Activated naive CD8-positive, alpha-beta T cell treated with anti-CD3 and anti-CD28 coated beads, Interleukin-2, amount 10 ng/mL, durations not matched to agents 7 days and 5 days (primary cell): ENCODE measurements around the gene GALNT2. TPM values are rescaled to one million over a fixed set of nuclear protein-coding genes. Genes with fewer than 3 reads are reported as not detected.
A peak's percentile ranks its signal among the peaks of the same experiment; 100 is the strongest.

Experiments
- ATAC-seq: fragments of 150-1000 bp; cut with Tn5 transposase; one replicate; pipeline ENCODE4 v1.10.0; 2021; ENCODE audit warnings: low read depth, moderate library complexity
- POLR2A ChIA-PET: fragments of 350-600 bp; sonication (Branson Sonifier 250); formaldehyde crosslinking; loops from one replicate; lab custom pipeline; 2021; ENCODE audit warnings: antibody characterized with exemption; lab: Charles Lee
- DNase-seq: peaks from one replicate; pipeline ENCODE4 v3.0.0; 2021
- H3K27ac Mint-ChIP-seq: one replicate; pipeline ENCODE4 v1.8.0; 2022; ENCODE audit warnings: mild to moderate bottlenecking, mixed read lengths
- H3K27me3 Mint-ChIP-seq: one replicate; pipeline ENCODE4 v1.8.0; 2022; ENCODE audit warnings: mild to moderate bottlenecking, moderate library complexity, mixed read lengths
- H3K36me3 Mint-ChIP-seq: one replicate; pipeline ENCODE4 v1.8.0; 2021; ENCODE audit warnings: mild to moderate bottlenecking, mixed read lengths
- H3K4me1 Mint-ChIP-seq: one replicate; pipeline ENCODE4 v1.8.0; 2021; ENCODE audit warnings: mixed read lengths
- H3K4me3 Mint-ChIP-seq: one replicate; pipeline ENCODE4 v1.8.0; 2022; ENCODE audit warnings: mild to moderate bottlenecking, moderate library complexity, mixed read lengths
- H3K9me3 Mint-ChIP-seq: one replicate; pipeline ENCODE4 v1.8.0; 2021; ENCODE audit warnings: mixed read lengths
- total RNA-seq, 2 experiments: library from RNA; stranded (reverse); gene quantifications; one replicate each; pipeline ENCODE4 v1.2.3, GENCODE V29; 2021

GALNT2 gene
- total RNA-seq, 2 experiments from 2014 or later, result 25.3 to 29.0 TPM

GRCh38 chr1:230237805-230238204 is 170.8 kb downstream of the GALNT2 start:
- POLR2A ChIA-PET, result no interaction called here
- DNase-seq, result no peak

GRCh38 chr1:230240446-230241086 is 173.5 kb downstream of the GALNT2 start:
- Mint-ChIP-seq H3K27me3 (no peaks in the 10 kb centered on the region), H3K9me3 (no peaks in the 10 kb centered on the region), H3K36me3 (peaks cover 16% of the 10 kb centered on the region), H3K4me1 (peaks cover 12% of the 10 kb centered on the region), H3K4me3 (no peak overlapping the region), H3K27ac (no peak overlapping the region)
- ATAC-seq, result no peak
- DNase-seq, result no peak
- POLR2A ChIA-PET, result no interaction called here

More at GRCh38 chr1:230237805-230238204, 170.8 kb downstream of the GALNT2 start:
- no peak overlapping the region for H3K27ac Mint-ChIP-seq
- no peak for ATAC-seq
- peaks cover 15% of the 10 kb centered on the region for H3K36me3 Mint-ChIP-seq
- peaks cover 12% of the 10 kb centered on the region for H3K4me1 Mint-ChIP-seq
- H3K27me3 Mint-ChIP-seq, result no peaks in the 10 kb centered on the region
- no peaks in the 10 kb centered on the region for H3K9me3 Mint-ChIP-seq
- no peak overlapping the region for H3K4me3 Mint-ChIP-seq

GRCh38 chr1:230242326-230242725 is 175.3 kb downstream of the GALNT2 start:
- H3K27me3 Mint-ChIP-seq, result no peaks in the 10 kb centered on the region
- ATAC-seq (no peak), DNase-seq (no peak)
- POLR2A ChIA-PET, result no interaction called here
- H3K9me3 Mint-ChIP-seq, result no peaks in the 10 kb centered on the region
- H3K4me1 Mint-ChIP-seq, result peaks cover 20% of the 10 kb centered on the region
- no peak overlapping the region for H3K27ac Mint-ChIP-seq
- no peak overlapping the region for H3K4me3 Mint-ChIP-seq
- H3K36me3 Mint-ChIP-seq, result peaks cover 26% of the 10 kb centered on the region

GRCh38 chr1:230243146-230243545 is 176.1 kb downstream of the GALNT2 start:
- DNase-seq (no peak), ATAC-seq (no peak)
- peaks cover 24% of the 10 kb centered on the region for H3K36me3 Mint-ChIP-seq
- H3K27me3 Mint-ChIP-seq, result no peaks in the 10 kb centered on the region
- H3K4me3 Mint-ChIP-seq, result no peak overlapping the region
- no peaks in the 10 kb centered on the region for H3K9me3 Mint-ChIP-seq
- POLR2A ChIA-PET, result no interaction called here
- peaks cover 20% of the 10 kb centered on the region for H3K4me1 Mint-ChIP-seq
- no peak overlapping the region for H3K27ac Mint-ChIP-seq

- peaks cover 24% of the 10 kb centered on the region for H3K36me3 Mint-ChIP-seq
- no peaks in the 10 kb centered on the region for H3K27me3 Mint-ChIP-seq
- no peaks in the 10 kb centered on the region for H3K9me3 Mint-ChIP-seq
- ATAC-seq (no peak), DNase-seq (no peak)
- H3K4me1 Mint-ChIP-seq, result peaks cover 20% of the 10 kb centered on the region
- H3K4me3 Mint-ChIP-seq, result no peak overlapping the region
- POLR2A ChIA-PET, result no interaction called here
- no peak overlapping the region for H3K27ac Mint-ChIP-seq
Measured at GRCh38 chr1:230243583-230244353, 176.7 kb downstream of the GALNT2 start.

GRCh38 chr1:230246551-230246950 is 179.5 kb downstream of the GALNT2 start:
- H3K4me1 Mint-ChIP-seq, result peaks cover 11% of the 10 kb centered on the region
- ATAC-seq (no peak), DNase-seq (no peak)
- H3K27me3 Mint-ChIP-seq, result no peaks in the 10 kb centered on the region
- no peak overlapping the region for H3K4me3 Mint-ChIP-seq
- no peaks in the 10 kb centered on the region for H3K9me3 Mint-ChIP-seq
- POLR2A ChIA-PET, result no interaction called here
- peaks cover 14% of the 10 kb centered on the region for H3K36me3 Mint-ChIP-seq
- peak overlapping the region; percentile 6 for H3K27ac Mint-ChIP-seq

- POLR2A ChIA-PET, result no interaction called here
- Mint-ChIP-seq H3K27ac (no peak overlapping the region), H3K9me3 (no peaks in the 10 kb centered on the region), H3K36me3 (peaks cover 13% of the 10 kb centered on the region), H3K4me1 (peaks cover 8% of the 10 kb centered on the region), H3K27me3 (no peaks in the 10 kb centered on the region), H3K4me3 (no peak overlapping the region)
- DNase-seq (no peak), ATAC-seq (no peak)
Measured at GRCh38 chr1:230248016-230248888, 181.2 kb downstream of the GALNT2 start.

GRCh38 chr1:230248889-230249270 is 181.8 kb downstream of the GALNT2 start:
- Mint-ChIP-seq H3K9me3 (no peaks in the 10 kb centered on the region), H3K36me3 (peaks cover 13% of the 10 kb centered on the region), H3K4me3 (no peak overlapping the region), H3K4me1 (peaks cover 8% of the 10 kb centered on the region), H3K27me3 (no peaks in the 10 kb centered on the region), H3K27ac (no peak overlapping the region)
- no peak for DNase-seq
- no peak for ATAC-seq
- POLR2A ChIA-PET, result no interaction called here

- H3K9me3 Mint-ChIP-seq, result no peaks in the 10 kb centered on the region
- POLR2A ChIA-PET, result no interaction called here
- DNase-seq, result no peak
- H3K27me3 Mint-ChIP-seq, result no peaks in the 10 kb centered on the region
- no peak overlapping the region for H3K4me3 Mint-ChIP-seq
- peaks cover 8% of the 10 kb centered on the region for H3K4me1 Mint-ChIP-seq
- peaks cover 13% of the 10 kb centered on the region for H3K36me3 Mint-ChIP-seq
- no peak for ATAC-seq
- no peak overlapping the region for H3K27ac Mint-ChIP-seq
Measured at GRCh38 chr1:230249695-230250480, 182.8 kb downstream of the GALNT2 start.

GRCh38 chr1:230250666-230251065 is 183.6 kb downstream of the GALNT2 start:
- ATAC-seq (no peak), DNase-seq (no peak)
- no peaks in the 10 kb centered on the region for H3K9me3 Mint-ChIP-seq
- no peaks in the 10 kb centered on the region for H3K27me3 Mint-ChIP-seq
- no peak overlapping the region for H3K27ac Mint-ChIP-seq
- H3K36me3 Mint-ChIP-seq, result peaks cover 12% of the 10 kb centered on the region
- peaks cover 8% of the 10 kb centered on the region for H3K4me1 Mint-ChIP-seq
- no peak overlapping the region for H3K4me3 Mint-ChIP-seq
- POLR2A ChIA-PET, result no interaction called here

GRCh38 chr1:230251644-230252191 is 184.7 kb downstream of the GALNT2 start:
- ATAC-seq (no peak), DNase-seq (no peak)
- POLR2A ChIA-PET, result no interaction called here
- no peak overlapping the region for H3K4me3 Mint-ChIP-seq
- H3K27ac Mint-ChIP-seq, result no peak overlapping the region
- H3K4me1 Mint-ChIP-seq, result peaks cover under 1% of the 10 kb centered on the region
- no peaks in the 10 kb centered on the region for H3K27me3 Mint-ChIP-seq
- H3K9me3 Mint-ChIP-seq, result no peaks in the 10 kb centered on the region
- H3K36me3 Mint-ChIP-seq, result peaks cover 5% of the 10 kb centered on the region

GRCh38 chr1:230253150-230253549 is 186.1 kb downstream of the GALNT2 start:
- Mint-ChIP-seq H3K4me3 (no peak overlapping the region), H3K27ac (no peak overlapping the region), H3K36me3 (peaks cover 7% of the 10 kb centered on the region), H3K27me3 (no peaks in the 10 kb centered on the region), H3K9me3 (no peaks in the 10 kb centered on the region), H3K4me1 (no peaks in the 10 kb centered on the region)
- POLR2A ChIA-PET, result no interaction called here
- no peak for DNase-seq
- no peak for ATAC-seq

GRCh38 chr1:230254265-230254664 is 187.2 kb downstream of the GALNT2 start:
- Mint-ChIP-seq H3K36me3 (peaks cover 11% of the 10 kb centered on the region), H3K9me3 (no peaks in the 10 kb centered on the region), H3K4me3 (no peak overlapping the region), H3K4me1 (no peaks in the 10 kb centered on the region), H3K27me3 (no peaks in the 10 kb centered on the region), H3K27ac (no peak overlapping the region)
- POLR2A ChIA-PET, result no interaction called here
- no peak for DNase-seq
- no peak for ATAC-seq
